Measurements from ENCODE around the gene STN1. TPM values are rescaled to one million over a fixed set of nuclear protein-coding genes. Genes with fewer than 3 reads are reported as not detected.

The STN1 gene
- total RNA-seq, 4 donors from 2014 or later = 9.5 to 37.1 (median 18.5) TPM

GRCh38 chr10:103930449-103930848, 12.5 kb upstream of the STN1 start:
- H3K27me3 ChIP-seq = no peaks in the 10 kb centered on the region
- no peak for DNase-seq
- H3K4me3 ChIP-seq = no peak overlapping the region
- TF ChIP-seq POLR2A (IDR thresholded peaks at IDR 0.05) (no peak), CTCF (IDR thresholded peaks at IDR 0.05) (no peak)
- no peaks in the 10 kb centered on the region for H3K9me3 ChIP-seq
- no peaks in the 10 kb centered on the region for H3K4me1 ChIP-seq
- no peak overlapping the region for H3K27ac ChIP-seq
- H3K36me3 ChIP-seq = no peaks in the 10 kb centered on the region

GRCh38 chr10:103929381-103929921, 11.5 kb upstream of the STN1 start:
- H3K9me3 ChIP-seq = no peaks in the 10 kb centered on the region
- TF ChIP-seq CTCF (IDR thresholded peaks at IDR 0.05) (no peak), POLR2A (IDR thresholded peaks at IDR 0.05) (no peak)
- no peak for DNase-seq
- H3K4me1 ChIP-seq = no peaks in the 10 kb centered on the region
- H3K4me3 ChIP-seq = no peak overlapping the region
- no peaks in the 10 kb centered on the region for H3K27me3 ChIP-seq
- no peaks in the 10 kb centered on the region for H3K36me3 ChIP-seq
- H3K27ac ChIP-seq = no peak overlapping the region

GRCh38 chr10:103928784-103929183, 10.8 kb upstream of the STN1 start:
- no peaks in the 10 kb centered on the region for H3K27me3 ChIP-seq
- H3K4me3 ChIP-seq = no peak overlapping the region
- no peaks in the 10 kb centered on the region for H3K9me3 ChIP-seq
- no peaks in the 10 kb centered on the region for H3K4me1 ChIP-seq
- no peaks in the 10 kb centered on the region for H3K36me3 ChIP-seq
- no peak overlapping the region for H3K27ac ChIP-seq
- no peak for DNase-seq
- TF ChIP-seq POLR2A (IDR thresholded peaks at IDR 0.05) = no peak

GRCh38 chr10:103926722-103927319, 8.8 kb upstream of the STN1 start:
- H3K36me3 ChIP-seq = no peaks in the 10 kb centered on the region
- no peak overlapping the region for H3K4me3 ChIP-seq
- H3K27ac ChIP-seq = no peak overlapping the region
- no peaks in the 10 kb centered on the region for H3K27me3 ChIP-seq
- TF ChIP-seq CTCF (IDR thresholded peaks at IDR 0.05) (peak in 1 of 6 experiments; percentile 9), POLR2A (IDR thresholded peaks at IDR 0.05) (no peak)
- H3K9me3 ChIP-seq = no peaks in the 10 kb centered on the region
- DNase-seq = no peak
- no peaks in the 10 kb centered on the region for H3K4me1 ChIP-seq

GRCh38 chr10:103925591-103925990, 7.6 kb upstream of the STN1 start:
- Histone ChIP-seq H3K4me3 (no peak overlapping the region), H3K9me3 (no peaks in the 10 kb centered on the region), H3K4me1 (no peaks in the 10 kb centered on the region), H3K27me3 (no peaks in the 10 kb centered on the region), H3K27ac (no peak overlapping the region), H3K36me3 (no peaks in the 10 kb centered on the region)
- TF ChIP-seq CTCF (IDR thresholded peaks at IDR 0.05) = no peak
- no peak for TF ChIP-seq POLR2A (IDR thresholded peaks at IDR 0.05)
- no peak for DNase-seq

GRCh38 chr10:103923502-103923901, 5.5 kb upstream of the STN1 start:
- no peak overlapping the region for H3K4me3 ChIP-seq
- no peaks in the 10 kb centered on the region for H3K36me3 ChIP-seq
- H3K4me1 ChIP-seq = peaks cover 0 to 3% (median 0%) of the 10 kb centered on the region in 4 donors
- TF ChIP-seq POLR2A (IDR thresholded peaks at IDR 0.05) = no peak
- no peak for TF ChIP-seq CTCF (IDR thresholded peaks at IDR 0.05)
- no peak overlapping the region for H3K27ac ChIP-seq
- DNase-seq = no peak
- no peaks in the 10 kb centered on the region for H3K9me3 ChIP-seq
- H3K27me3 ChIP-seq = no peaks in the 10 kb centered on the region

Measured in Peyer's patch (tissue), 4 donors.